IMR-90 (cell line): ENCODE results near the gene TMEM168. TPM values are rescaled to one million over a fixed set of nuclear protein-coding genes. Genes with fewer than 3 reads are reported as not detected.
A peak's percentile ranks its signal among the peaks of the same experiment; 100 is the strongest.

Source experiments
- ATAC-seq: fragments of 200-7000 bp; cut with Tn5 transposase; 2 replicates; pipeline ENCODE4 v1.9.1; 2020; ENCODE audit warnings: low read depth, mild to moderate bottlenecking, moderate library complexity
- BruUV-seq: library from RNA; stranded (reverse); fragments of 400-500 nt; replicated peaks from 2 replicates; lab custom pipeline; 2021; lab: Mats Ljungman, UMichigan
- CTCF ChIA-PET: fragments of 300-600 bp; formaldehyde crosslinking; extraction: SDS; loops from one replicate; lab custom pipeline; 2021; ENCODE audit warnings: antibody characterized with exemption; lab: Yijun Ruan, JAX
- POLR2A ChIA-PET: fragments of 300-600 bp; sonication (Branson Sonifier 250); formaldehyde crosslinking; loops from one replicate; lab custom pipeline; 2022; ENCODE audit warnings: antibody characterized with exemption; ENCODE audit not compliant: unreplicated experiment; lab: Charles Lee
- DNase-seq: peaks from one replicate; pipeline ENCODE4 v3.0.0; 2013
- H2AFZ ChIP-seq: replicated peaks from 2 replicates; pipeline ENCODE3; 2013; ENCODE audit warnings: low read length, mild to moderate bottlenecking; ENCODE audit not compliant: poor library complexity
- H2AK5ac ChIP-seq: 2 replicates; pipeline ENCODE4 v1.6.1; 2013; ENCODE audit warnings: low read depth, low read length, inconsistent platforms
- H2AK9ac ChIP-seq: replicated peaks from 2 replicates; pipeline ENCODE3; 2013; ENCODE audit warnings: mild to moderate bottlenecking, low read depth, low read length, moderate library complexity; ENCODE audit not compliant: poor library complexity
- H2BK120ac ChIP-seq: 2 replicates; pipeline ENCODE4 v1.6.1; 2013; ENCODE audit warnings: low read depth, low read length, inconsistent platforms
- H2BK15ac ChIP-seq: 3 replicates; pipeline ENCODE4 v1.6.1; 2013; ENCODE audit warnings: low read depth, low read length, inconsistent platforms
- H2BK20ac ChIP-seq: 2 replicates; pipeline ENCODE4 v1.6.1; 2013; ENCODE audit warnings: low read depth, mild to moderate bottlenecking, inconsistent platforms, low read length, moderate library complexity
- H2BK5ac ChIP-seq: 2 replicates; pipeline ENCODE4 v1.6.1; 2013; ENCODE audit warnings: mild to moderate bottlenecking, low read depth, low read length, inconsistent platforms; ENCODE audit not compliant: poor library complexity, severe bottlenecking
- H3K14ac ChIP-seq: replicated peaks from 2 replicates; pipeline ENCODE4 v1.6.1; 2013; ENCODE audit warnings: low read depth, low read length, inconsistent platforms
- H3K18ac ChIP-seq: 2 replicates; pipeline ENCODE4 v1.6.1; 2013; ENCODE audit warnings: low read depth, low read length, control low read depth
- H3K23ac ChIP-seq: 2 replicates; pipeline ENCODE4 v1.6.1; 2013; ENCODE audit warnings: low read depth, low read length, inconsistent platforms
- H3K27ac ChIP-seq: 2 replicates; pipeline ENCODE4 v1.5.1; 2013; ENCODE audit warnings: mild to moderate bottlenecking, control low read depth, low read length; ENCODE audit not compliant: insufficient read depth
- H3K27me3 ChIP-seq: 2 replicates; pipeline ENCODE4 v1.6.1; 2013; ENCODE audit warnings: low read length; ENCODE audit not compliant: control insufficient read depth, insufficient read depth
- H3K36me3 ChIP-seq: 2 replicates; pipeline ENCODE4 v1.6.1; 2013; ENCODE audit warnings: low read length, mixed read lengths; ENCODE audit not compliant: control insufficient read depth, insufficient read depth
- H3K4ac ChIP-seq: 2 replicates; pipeline ENCODE4 v1.6.1; 2013; ENCODE audit warnings: low read depth, low read length, inconsistent platforms
- H3K4me1 ChIP-seq: 2 replicates; pipeline ENCODE4 v1.6.1; 2013; ENCODE audit warnings: low read length, mixed read lengths; ENCODE audit not compliant: control insufficient read depth, insufficient read depth
- H3K4me2 ChIP-seq: 2 replicates; pipeline ENCODE4 v1.6.1; 2013; ENCODE audit warnings: low read depth, mild to moderate bottlenecking, control low read depth, low read length, moderate library complexity
- H3K4me3 ChIP-seq: 2 replicates; pipeline ENCODE4 v1.5.1; 2013; ENCODE audit warnings: low read depth, mild to moderate bottlenecking, control low read depth, low read length, moderate library complexity; ENCODE audit not compliant: insufficient read depth
- H3K56ac ChIP-seq: 2 replicates; pipeline ENCODE4 v1.6.1; 2013; ENCODE audit warnings: low read length, inconsistent platforms; ENCODE audit not compliant: insufficient read depth; ENCODE audit errors: extremely low read depth
- H3K79me1 ChIP-seq, 2 experiments: 2 replicates each; pipeline ENCODE4 v1.6.1; 2013; ENCODE audit warnings: low read length in 2 of 2, inconsistent platforms in 1 of 2, low read depth in 1 of 2
- H3K9ac ChIP-seq: 2 replicates; pipeline ENCODE4 v1.6.1; 2013; ENCODE audit warnings: low read depth, low read length, control low read depth
- H3K9me1 ChIP-seq: 2 replicates; pipeline ENCODE4 v1.6.1; 2013; ENCODE audit warnings: low read length, inconsistent platforms; ENCODE audit not compliant: insufficient read depth
- H3K9me3 ChIP-seq: 2 replicates; pipeline ENCODE4 v1.6.1; 2013; ENCODE audit warnings: low read length; ENCODE audit not compliant: control insufficient read depth, insufficient read depth
- H4K20me1 ChIP-seq: 2 replicates; pipeline ENCODE4 v1.6.1; 2013; ENCODE audit warnings: low read length, inconsistent platforms; ENCODE audit not compliant: insufficient read depth
- H4K5ac ChIP-seq: 2 replicates; pipeline ENCODE4 v1.6.1; 2013; ENCODE audit warnings: mild to moderate bottlenecking, low read depth, low read length, control low read depth
- H4K8ac ChIP-seq, 2 experiments: 2 replicates each; pipeline ENCODE4 v1.6.1; 2013; ENCODE audit warnings: low read depth in 2 of 2, low read length in 2 of 2, control low read depth in 1 of 2, inconsistent platforms in 1 of 2
- H4K91ac ChIP-seq: 2 replicates; pipeline ENCODE4 v1.6.1; 2013; ENCODE audit warnings: low read depth, low read length, inconsistent platforms; ENCODE audit not compliant: insufficient read depth
- CEBPB ChIP-seq: IDR thresholded peaks from 2 replicates; pipeline ENCODE4 v1.6.1; 2012; ENCODE audit warnings: low read depth, low read length, improper control_type of control experiment
- POLR2A ChIP-seq: IDR thresholded peaks from 2 replicates; pipeline ENCODE4 v1.6.1; 2012; ENCODE audit warnings: mild to moderate bottlenecking, low read depth, low read length
- WGBS, 2 experiments: methylation state at CpG; one replicate each; pipeline versions ENCODE4 v1.1.5 to v1.1.7; 2013; ENCODE audit warnings: missing lambda C conversion rate in 2 of 2; ENCODE audit not compliant: insufficient read length in 1 of 2; ENCODE audit errors: extremely low coverage in 2 of 2; 5-methylcytosine and 5-hydroxymethylcytosine counted together
- dilution Hi-C: fragments of 300-500 bp; cut with HindIII; formaldehyde crosslinking; loops from one replicate; pipeline ENCODE4 v1.14.3; 2018; ENCODE audit warnings: low sequenced_read_pairs; ENCODE audit not compliant: unreplicated experiment
- in situ Hi-C: fragments of 300-500 bp; cut with MboI; formaldehyde crosslinking; loops from 3 replicates; pipeline ENCODE4 v1.14.3; 2019; ENCODE audit warnings: low sequenced_read_pairs, inconsistent platforms, mixed read lengths
- intact Hi-C: fragments of 100-400 bp; cut with micrococcal nuclease; formaldehyde crosslinking; loops from 2 replicates; pipeline ENCODE4 v1.10.0; 2022
- polyA plus RNA-seq, 3 experiments: library from polyadenylated mRNA; depleted of rRNA; stranded (reverse); fragments of >200 nt; gene quantifications; 2 replicates each; pipeline ENCODE4 v1.2.3, GENCODE V29; 2012; ENCODE audit warnings: low replicate concordance in 1 of 3
- total RNA-seq: library from RNA; depleted of rRNA; stranded (reverse); fragments of >200 nt; gene quantifications from 2 replicates; pipeline ENCODE4 v1.2.3, GENCODE V29; 2012

TMEM168 gene
- total and polyA plus RNA-seq, 2 of the 4 experiments (the other 2 are of a cell fraction) = 17.7 to 22.9 TPM

DNA sequence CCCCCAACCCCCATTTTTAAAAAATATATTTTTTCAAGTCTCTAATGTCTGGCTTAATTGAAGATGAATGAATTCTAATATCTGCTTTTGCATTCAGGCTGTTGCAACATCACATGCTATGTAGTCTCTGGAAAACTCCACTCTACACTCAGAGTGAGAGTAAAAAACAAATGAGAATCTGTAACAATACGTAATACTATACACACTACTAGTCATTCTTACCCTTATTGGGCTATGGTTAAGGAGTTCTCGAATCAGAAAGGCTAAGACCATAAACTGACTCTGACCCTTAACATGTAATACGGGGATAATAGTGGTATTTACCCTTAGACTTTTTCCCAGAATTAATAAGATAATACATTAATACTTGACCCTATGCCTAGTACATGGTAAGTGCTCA, 42.9 kb upstream of the TMEM168 start:
- no peak overlapping the region for H3K4me3 ChIP-seq
- H3K4ac ChIP-seq = no peak overlapping the region
- H2BK20ac ChIP-seq = no peak overlapping the region
- no peak overlapping the region for H3K23ac ChIP-seq
- H2AK5ac ChIP-seq = no peak overlapping the region
- WGBS, 2 experiments = no CpG with 5 or more reads among the region's 3 CpGs
- no peak overlapping the region for H3K18ac ChIP-seq
- no peak overlapping the region for H3K27ac ChIP-seq
- no peak for ATAC-seq
- H4K5ac ChIP-seq = no peak overlapping the region
- no peak overlapping the region for H4K91ac ChIP-seq
- H3K36me3 ChIP-seq = peaks cover 9% of the 10 kb centered on the region; the same call in 1 of the 2 replicates
- no peak overlapping the region for H3K56ac ChIP-seq
- in situ Hi-C loops (no loop called here), intact Hi-C loops (no loop called here), dilution Hi-C loops (no loop called here)
- H2BK120ac ChIP-seq = no peak overlapping the region
- no peak overlapping the region for H4K8ac ChIP-seq
- no peak overlapping the region for H3K4me2 ChIP-seq
- TF ChIP-seq POLR2A = no peak
- TF ChIP-seq CEBPB = 0 out of 2 replicates have a peak, but pooled peaks have one; percentile 1
- H4K20me1 ChIP-seq = no peaks in the 10 kb centered on the region
- no peaks in the 10 kb centered on the region for H3K4me1 ChIP-seq
- H3K14ac ChIP-seq = no peak overlapping the region
- no peak overlapping the region for H2BK5ac ChIP-seq
- no peaks in the 10 kb centered on the region for H3K9me1 ChIP-seq
- CTCF ChIA-PET = no interaction called here
- no peaks in the 10 kb centered on the region for H3K9me3 ChIP-seq
- BruUV-seq = no TSS peak
- no peak overlapping the region for H2AK9ac ChIP-seq
- H2AFZ ChIP-seq = no peak overlapping the region
- peaks cover 0 to 5% of the 10 kb centered on the region in 2 experiments; a peak in 2 of 4 replicates for H3K79me1 ChIP-seq
- POLR2A ChIA-PET = no interaction called here
- no peak for DNase-seq
- H3K27me3 ChIP-seq = no peaks in the 10 kb centered on the region
- no peak overlapping the region for H2BK15ac ChIP-seq
- no peak overlapping the region for H3K9ac ChIP-seq
